HG02970 (cell line): ENCODE results near the gene JHY.

Experiments used
- ATAC-seq: cut with Tn5 transposase; IDR thresholded peaks from one replicate; pipeline ENCODE4 v1.9.1; 2021; ENCODE audit warnings: mild to moderate bottlenecking, moderate library complexity, moderate number of reproducible peaks; ENCODE audit not compliant: unreplicated experiment, low FRiP score

JHY gene

GRCh38 chr11:122933416-122933815, 50.9 kb downstream of the JHY start:
- ATAC-seq, result no peak

DNA sequence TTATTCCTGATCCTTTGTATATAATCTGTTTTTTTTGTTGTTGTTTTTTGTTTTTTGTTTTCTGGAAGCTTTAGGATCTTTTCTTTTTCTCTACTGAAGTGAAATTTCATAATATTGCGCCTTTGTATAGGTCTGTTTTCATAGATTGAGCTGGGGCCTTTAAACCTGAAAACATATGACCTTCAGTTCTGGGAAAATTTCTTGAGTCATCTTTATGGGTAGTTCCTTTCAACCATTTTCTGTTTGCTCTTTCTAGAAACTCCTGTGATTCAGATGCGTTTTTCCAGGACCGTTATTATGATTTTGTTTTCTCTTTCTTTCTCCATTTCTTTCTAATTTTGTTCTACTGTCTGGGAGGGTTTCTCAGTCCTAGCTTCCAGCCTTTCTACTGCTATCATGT, 55.4 kb downstream of the JHY start:
- ATAC-seq, result no peak

- no peak for ATAC-seq
These were observed 56.0 kb downstream of the JHY start for GRCh38 chr11:122938557-122938956.

DNA sequence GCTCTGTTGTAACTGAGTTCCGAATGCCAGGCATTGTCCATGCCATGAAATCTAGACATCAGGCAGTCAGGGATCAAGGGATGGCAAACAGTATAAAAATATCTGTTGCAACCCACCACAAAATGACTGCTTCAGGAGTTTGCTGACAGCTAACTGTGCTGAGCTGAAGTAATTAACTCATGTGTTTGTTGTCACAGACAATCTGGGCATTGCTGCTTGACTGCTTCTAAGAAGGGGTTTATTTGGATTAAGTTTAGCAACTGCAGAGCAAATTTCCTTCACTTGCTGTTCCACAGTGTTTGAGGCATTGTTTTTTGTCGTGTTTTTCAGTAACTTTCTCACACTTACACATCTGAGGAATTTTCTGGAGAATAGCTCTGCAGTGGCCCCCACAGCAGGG, 68.7 kb downstream of the JHY start:
- ATAC-seq, result no peak

GRCh38 chr11:122954455-122954854, 71.9 kb downstream of the JHY start:
- ATAC-seq, result no peak

- no peak for ATAC-seq
These were observed 81.4 kb downstream of the JHY start for GRCh38 chr11:122963961-122964360.

GRCh38 chr11:122976061-122976733, 93.6 kb downstream of the JHY start:
- ATAC-seq, result no peak

DNA sequence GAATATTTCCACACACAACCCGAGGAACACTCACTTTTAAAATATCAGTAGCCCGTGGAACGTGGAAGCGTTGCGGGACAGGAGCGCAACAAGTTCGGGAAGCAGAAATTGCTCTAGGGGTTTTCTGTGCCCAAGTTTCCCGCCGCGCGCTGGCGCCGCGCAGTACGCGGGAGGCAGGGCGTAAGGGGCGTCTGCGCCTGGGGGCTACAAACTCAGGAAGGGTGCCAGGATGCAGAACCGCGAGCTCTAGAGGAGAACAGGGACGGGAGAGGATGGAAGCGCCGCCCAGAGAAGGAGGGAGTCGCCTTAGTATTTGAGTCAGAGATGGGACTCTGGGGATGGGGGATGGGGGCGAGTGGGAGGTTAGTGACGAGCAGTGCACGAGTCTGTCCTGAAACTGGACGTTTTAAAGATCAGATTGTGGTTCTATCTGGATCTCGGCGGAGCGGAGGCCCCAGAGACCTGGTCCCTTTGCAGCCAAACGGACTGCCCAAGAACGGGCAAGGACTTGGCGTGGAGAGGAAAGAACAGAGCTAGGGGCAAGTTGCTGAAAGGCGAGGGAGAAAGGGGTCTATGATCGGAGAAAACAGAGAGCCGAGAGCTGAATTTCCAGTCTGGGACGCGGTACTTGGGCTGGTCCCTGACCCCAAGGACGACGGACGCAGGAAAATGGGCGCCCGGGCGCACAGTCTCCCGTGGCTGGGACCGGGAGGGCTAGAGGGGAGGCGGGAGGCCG, 94.3 kb downstream of the JHY start:
- ATAC-seq, result no peak

- ATAC-seq, result no peak
These were observed 95.1 kb downstream of the JHY start for GRCh38 chr11:122977470-122978298.

GRCh38 chr11:122978299-122978620, 95.7 kb downstream of the JHY start:
- no peak for ATAC-seq

- ATAC-seq, result no peak
These were observed 96.7 kb downstream of the JHY start for GRCh38 chr11:122979103-122979814.

GRCh38 chr11:122979815-122980595, 97.4 kb downstream of the JHY start:
- no peak for ATAC-seq

DNA sequence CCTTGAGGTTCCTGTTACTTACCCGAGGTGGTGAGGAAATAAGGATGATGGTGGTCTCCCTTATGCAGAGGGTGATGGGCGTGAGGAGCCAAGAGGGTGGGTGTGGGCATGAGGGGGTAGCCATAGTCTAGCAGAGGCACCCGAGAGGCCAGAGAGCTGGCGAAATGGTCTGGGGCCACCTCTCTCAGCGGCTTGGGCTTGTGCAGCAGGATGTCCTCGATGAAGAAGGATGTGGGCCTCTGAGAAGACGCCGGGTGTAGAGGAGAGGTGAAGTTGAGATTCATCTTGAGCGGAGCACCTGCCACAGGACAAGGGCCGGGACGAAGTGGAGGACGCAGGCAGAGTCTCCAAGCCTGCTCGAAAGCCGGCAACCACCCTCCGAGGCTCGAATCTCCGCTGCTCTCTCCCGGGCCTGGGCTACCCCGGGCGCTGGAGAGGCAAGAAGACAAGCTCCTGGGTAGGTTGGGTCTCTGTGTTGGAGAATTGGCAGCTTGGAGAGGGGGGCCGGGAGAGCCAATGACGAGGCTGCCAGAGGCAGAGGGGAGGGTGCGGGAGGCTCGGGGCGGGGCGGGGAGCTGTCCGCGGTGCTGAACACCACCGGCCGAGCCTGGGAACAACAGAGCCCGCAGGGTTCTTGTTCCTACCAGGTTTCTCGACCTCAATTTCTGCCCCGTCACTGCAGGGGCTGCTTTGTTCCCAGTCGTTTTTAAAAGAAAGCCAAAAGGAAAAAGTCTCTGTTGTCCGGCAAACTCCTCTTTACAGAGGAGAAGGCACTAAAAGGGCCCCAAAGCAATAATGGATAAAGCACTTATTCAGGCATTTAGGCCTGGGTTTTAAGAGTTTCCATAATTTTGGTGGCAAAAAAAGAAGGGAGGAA, 99.1 kb downstream of the JHY start, which contains the start of gene BSX:
Gene BSX, minus strand, starts transcription at position 447 of the 877 bp plus-strand sequence. Its CDS starts 163 bp downstream, at position 284.
- no peak for ATAC-seq

- ATAC-seq, result no peak
These were observed 101.1 kb downstream of the JHY start for GRCh38 chr11:122983438-122984185.

DNA sequence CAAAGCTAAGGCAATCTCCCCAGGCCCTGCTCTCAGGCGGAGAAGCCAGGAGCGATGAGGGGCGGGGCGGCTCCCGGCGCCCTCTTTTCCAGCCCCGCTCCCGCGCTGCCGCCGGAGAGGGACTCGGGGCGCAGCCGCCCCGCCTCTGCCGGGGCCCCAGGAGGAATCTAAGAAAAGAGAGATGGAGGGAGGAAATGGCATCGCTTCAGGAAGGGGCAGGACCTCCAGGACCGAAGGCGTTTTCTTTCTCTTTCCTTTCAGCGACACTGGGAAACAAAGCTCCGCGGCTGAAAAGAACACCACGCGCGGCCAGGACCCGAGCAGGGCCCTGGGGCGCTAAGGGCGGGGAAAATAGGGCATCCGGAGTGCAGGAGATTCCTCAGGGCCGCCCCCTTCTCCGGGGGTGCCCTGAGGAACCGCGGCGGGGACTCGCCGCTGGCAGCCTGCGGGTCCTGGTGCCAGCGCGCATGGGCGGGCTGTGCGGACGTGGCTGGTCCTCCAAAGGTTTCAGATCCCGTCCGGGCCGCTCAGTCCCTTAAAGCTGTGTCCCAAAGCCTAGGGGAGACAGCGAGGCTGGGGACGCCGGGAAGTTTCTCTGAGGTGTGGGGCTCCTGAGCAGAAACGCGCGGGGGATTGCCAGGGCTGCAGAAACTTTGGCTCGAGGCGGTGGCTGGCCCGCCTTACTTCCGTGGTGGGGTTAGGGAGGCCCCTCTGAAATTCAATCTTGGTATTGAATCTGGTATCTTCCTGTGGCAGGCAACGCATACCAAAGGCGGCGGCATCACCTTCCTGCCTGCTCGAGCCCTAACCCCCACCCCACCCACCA, 101.8 kb downstream of the JHY start:
- no peak for ATAC-seq

DNA sequence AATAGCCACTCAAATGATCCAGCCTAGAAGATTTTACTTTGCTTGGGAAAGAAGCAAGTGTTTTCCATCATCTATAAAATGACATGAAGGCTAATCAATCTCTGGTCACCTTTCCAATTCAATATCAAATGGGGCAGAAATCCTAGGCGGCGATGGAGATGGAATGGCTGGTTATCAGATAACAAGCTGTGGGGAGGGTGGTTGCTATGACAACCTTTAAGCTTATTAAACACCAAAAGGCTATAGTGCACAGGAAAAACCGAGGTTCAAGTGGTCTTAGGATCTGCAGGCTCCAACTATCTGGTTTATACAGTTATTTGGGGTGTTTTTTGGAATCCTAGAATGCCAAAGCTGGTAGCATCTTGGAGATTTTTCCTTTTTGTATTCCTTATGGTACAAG, 113.0 kb downstream of the JHY start:
- no peak for ATAC-seq

DNA sequence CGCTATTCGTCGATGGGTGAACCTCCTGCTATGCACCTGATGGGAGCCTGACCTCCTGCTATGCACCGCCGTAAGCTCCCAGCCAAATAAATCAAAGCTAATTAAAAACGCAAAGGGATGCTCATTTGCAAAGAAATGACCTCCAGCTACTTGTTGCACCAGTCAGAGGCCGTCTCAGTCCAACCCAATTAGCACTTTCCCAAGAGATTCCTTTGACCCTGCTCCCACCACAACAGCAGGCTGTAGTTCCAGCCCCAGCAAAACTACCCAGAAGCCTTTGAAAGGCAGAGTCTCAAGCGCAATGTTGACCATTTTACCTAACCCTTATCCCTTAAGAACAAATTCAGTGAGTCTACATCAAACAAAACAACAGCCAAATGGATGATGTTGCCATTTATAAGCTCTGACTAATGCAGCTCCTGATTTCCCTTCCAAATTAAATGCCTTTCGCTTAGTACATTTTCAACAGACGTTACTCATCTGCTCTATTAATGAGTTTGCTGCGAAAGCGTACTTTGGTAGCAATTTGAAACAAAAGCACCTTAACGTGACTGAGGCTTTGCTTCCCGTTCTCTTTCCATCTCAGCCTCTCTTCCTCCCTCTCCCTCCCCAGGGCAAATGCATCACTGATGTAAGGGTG, 116.3 kb downstream of the JHY start:
- no peak for ATAC-seq
